ENCODE measurements around the gene KCNQ1.

Gene KCNQ1

DNA sequence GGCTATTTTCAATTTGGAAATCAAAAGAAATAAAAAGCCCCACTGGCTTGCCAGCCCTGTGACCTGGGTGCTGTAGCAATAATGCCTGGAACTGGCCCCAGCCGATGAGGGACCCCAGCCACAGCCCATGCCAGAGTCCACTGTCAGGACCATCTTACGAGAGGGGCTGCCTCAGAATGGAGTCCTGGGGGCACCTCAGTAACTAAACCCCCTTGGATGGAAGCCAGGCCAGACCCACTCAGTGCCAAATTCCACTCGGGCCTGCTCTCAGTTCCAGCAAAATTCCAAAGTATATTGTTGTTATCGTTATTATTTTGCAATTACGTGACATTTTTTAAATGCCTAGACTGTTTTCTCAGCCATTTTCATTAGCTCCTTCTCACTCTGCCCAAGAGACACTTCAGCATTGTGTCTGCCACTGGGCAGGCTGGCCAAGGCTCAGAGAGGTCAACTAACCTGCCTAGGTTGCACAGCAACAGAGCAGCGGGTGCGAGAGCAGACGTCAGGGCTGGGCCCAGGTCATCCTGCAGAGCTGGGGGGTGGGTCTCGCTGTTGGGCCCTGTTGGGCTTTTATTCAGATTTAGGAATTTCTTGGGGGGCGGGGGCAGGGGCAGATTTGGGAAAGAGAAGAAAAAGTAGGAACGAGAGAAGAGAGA, 421.2 kb downstream of the KCNQ1 start:
- DNase-seq (ENCODE audit: low read depth), result no peak

DNA sequence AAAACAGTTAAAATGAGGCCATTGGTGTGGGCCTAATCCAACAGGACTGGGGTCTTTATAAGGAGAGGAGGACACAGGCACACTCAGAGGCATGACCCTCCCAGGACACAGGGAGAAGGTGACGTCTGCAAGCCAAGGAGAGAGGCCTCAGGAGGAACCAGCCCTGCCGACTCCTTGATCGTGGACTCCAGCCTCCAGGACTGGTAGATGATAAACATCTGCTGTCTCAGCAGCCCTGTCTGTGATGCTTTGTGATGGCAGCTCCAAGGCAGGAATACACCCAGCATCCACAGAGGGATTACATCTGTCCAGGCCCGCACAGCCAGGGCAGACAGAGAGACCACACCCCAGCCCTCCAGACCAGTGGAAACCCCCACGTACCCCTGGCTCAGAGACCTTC, 422.3 kb downstream of the KCNQ1 start:
- DNase-seq (ENCODE audit: low read depth), result no peak

DNA sequence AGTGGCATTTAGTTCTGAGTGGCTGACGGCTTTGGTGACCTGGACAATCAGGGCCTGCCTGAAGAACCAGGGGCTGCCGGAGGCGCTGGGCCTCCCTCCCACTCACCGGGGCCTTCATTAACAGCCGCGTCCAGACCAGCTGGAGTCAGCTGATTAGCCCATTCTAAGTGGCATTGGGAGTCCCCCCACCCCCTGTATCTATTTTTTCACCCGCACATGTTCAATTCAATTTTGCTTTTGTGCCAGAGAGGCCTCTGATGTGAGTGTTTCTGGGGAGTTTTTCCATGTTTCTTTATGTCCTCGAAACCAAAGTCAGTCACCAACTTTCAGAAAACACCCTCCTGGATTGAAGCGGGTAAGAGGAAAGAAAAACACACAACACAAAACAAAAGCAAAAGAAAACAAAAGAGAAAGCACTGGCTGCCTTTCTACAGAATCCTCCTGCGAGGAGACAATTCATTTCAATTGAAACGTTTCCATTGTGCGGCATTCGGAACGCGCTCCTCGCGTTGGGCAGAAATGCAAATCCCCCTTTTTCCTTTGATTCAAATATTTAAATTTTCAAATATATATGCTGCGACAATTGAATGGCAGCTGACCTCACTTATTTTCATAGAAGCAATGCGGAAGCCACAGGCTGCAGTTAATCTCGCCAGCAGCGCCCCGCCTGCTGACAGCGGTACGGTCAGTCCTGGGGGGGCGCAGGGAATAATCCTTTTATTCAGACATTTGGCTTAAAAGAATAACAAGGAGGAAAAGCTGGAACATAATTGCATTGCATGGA, 423.1 kb downstream of the KCNQ1 start:
- no peak for DNase-seq (ENCODE audit: low read depth)

DNA sequence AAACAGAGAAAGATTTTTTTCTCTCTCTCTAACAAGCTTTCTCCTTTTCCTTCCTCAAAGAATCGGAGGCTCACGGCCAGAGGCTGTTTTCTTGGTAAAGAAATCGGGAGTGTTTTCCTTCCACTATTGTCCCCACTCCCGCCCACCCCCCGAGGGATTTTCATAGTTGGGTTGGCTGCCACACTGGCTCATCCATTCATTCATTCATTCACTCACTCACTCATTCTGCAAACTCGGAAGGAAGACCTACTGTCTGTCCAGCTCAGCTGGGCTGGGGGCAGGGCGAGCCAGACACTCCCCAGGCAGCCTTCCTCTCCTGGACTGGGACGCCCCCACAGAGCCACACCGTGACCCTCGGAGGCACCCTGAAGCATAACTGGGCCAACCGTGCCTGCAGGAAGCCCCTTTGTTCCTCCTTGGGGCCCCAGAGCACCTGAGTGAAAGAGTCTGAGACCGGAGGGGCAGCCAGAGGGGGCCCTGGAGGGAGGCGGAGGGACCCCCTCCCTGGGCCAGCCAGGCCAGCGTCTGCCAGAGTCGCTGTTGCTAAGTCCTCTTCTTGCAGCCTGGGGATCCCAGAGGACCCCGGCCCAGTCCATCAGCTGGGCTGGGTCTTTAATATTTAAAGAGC, 423.8 kb downstream of the KCNQ1 start:
- no peak for DNase-seq (ENCODE audit: low read depth)

DNA sequence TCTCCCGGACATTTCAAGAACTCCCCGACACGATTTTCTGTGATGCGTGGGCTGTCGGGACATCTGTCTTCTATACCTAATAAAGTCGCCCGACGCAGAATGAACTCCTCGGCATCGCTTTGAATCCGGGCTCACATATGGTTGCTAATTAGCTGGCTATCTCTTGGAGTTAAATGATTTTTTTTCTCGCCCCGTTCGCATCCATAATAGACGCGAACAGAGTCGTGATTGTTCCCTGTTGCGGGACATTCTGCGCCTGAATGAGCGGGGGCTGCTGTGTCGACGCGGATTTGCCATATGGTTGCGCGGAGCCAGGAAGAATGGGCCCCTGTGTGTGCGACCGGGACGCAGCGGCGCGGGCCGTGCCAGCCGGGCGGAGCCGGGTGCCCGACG, 424.3 kb downstream of the KCNQ1 start:
- DNase-seq (ENCODE audit: low read depth), result no peak

DNA sequence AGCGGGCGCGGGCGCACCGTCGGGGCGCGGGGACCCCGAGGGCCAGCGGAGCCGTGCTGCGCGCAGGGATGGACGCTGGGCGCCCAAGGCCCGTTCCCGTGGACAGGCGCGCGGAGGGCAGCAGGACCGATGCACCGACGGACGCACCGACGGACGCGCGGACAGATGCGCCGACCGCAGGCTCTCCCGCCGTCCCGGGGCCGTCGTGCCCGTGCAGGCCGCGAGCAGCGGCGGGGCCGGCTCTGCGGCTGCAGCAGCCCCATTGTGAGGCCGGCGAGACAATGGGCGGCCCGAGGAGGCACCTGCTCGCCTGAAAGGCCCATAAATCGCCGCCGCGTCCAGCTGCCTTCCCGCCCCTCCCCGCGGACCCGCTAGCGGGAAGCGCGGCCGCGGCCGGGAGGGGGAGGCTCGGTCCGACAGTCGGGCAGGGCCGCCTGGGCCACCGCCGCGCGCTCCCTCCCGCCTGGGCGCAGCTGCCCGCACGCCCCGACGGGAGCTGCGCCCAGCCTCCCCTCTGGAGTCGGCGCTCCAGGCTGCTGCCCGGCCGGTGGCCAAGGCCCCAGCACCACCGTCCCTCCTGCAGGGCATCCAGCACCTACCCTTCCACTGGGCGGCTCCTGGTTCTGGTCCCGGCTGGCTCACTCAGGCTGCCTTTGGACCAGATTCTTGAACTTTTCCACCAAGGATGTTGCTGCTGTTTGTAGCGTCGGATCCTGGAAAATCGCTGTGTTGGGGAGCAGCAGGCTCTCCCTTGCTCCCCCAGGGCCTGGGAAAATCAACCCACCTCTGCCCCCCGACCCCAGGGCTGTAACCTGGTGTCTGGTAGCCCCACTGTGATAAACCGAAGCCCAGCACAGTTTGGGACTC, 425.0 kb downstream of the KCNQ1 start:
- DNase-seq (ENCODE audit: low read depth), result no peak

DNA sequence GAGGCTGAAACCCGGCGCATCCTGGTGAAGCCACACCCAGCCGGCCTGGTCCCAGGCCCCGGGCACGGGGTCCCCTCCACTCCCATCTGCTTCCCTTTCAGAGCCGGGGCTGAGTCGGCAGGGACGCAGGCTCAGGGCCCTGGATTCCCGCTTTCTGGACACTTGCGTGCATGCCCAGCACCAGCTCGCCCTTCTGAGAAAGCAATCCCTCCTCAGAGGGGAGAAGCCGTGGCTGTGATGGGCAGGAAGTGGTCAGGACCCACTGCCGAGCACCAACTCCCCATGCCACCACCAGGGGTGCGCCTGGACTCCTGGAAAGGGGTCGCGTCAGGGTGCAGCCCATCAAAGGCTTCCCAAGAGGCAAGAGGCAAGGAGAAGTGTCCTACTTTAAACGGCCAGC, 425.7 kb downstream of the KCNQ1 start:
- no peak for DNase-seq (ENCODE audit: low read depth)

DNA sequence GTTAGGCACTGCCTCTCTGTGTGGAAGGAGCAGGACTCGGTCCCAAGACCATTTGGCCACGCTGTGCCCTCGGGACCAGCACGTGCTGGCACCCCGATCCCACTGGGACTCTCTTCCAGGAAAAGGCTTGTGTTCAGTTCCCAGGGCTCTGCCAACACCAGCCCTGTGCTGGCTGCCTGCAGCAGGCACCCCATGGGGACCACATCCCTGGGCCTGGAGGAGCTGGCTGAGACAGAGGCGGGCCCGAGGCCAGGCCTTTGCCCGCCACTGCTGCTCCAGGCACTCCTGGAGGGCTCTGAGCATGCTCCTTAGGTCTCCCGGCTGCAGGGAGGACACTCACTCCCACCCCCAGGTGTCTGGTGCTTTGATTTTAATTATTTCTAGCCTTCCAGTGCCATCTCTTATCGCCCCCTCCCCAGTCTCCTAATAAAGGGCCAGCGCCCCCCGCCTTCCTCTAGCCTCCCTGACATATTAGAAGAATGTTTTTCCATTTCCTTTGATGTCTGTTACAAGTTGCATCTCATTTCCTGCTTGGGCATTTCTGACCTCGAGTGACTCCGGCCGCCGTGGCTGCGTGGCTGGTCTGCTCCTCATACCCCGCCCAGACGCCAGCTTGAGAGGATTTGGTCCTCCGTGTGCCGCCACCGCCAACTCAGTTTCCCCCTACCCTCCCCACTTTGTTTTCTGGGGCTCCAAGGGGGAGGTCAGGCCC, 426.3 kb downstream of the KCNQ1 start:
- DNase-seq (ENCODE audit: low read depth), result no peak

DNA sequence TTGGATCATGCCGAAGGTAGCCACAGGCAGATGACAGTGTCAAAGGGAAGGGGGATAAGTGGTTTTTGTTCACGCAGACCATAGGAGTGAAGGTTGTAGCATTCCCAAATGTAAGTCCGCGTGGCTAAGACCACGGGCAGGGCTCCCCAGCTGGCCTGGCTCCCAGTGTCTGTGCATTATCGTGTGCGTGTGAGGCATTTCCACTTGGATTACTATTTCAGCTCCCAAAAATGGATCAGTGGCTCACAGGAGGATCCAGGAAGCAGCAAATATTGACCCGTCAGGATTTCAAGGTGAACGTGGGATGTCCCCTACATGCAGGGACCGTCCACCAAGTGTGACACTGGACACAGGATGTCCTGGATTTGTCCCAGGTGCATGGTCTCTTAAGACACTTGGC, 430.2 kb downstream of the KCNQ1 start:
- DNase-seq (ENCODE audit: low read depth), result no peak

DNA sequence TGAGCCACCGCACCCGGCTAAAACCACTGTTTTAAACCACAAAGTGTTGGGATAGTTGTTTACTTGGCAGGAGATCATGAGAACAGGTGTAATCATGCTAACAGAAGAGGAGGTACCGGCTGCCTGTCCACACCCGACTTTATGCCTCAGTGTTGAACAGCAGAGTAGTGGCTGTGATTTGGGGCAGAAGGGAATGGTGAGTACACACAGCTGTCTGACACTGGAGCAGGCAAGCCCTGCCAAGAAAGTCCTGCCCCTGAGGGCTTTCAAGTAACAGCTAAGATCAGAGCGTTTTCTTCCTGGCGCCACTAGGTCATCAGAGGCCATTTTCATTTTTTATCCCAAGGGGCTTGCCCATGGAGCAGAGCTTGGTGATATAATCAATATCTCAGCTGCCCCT, 432.7 kb downstream of the KCNQ1 start:
- DNase-seq (ENCODE audit: low read depth), result no peak

DNA sequence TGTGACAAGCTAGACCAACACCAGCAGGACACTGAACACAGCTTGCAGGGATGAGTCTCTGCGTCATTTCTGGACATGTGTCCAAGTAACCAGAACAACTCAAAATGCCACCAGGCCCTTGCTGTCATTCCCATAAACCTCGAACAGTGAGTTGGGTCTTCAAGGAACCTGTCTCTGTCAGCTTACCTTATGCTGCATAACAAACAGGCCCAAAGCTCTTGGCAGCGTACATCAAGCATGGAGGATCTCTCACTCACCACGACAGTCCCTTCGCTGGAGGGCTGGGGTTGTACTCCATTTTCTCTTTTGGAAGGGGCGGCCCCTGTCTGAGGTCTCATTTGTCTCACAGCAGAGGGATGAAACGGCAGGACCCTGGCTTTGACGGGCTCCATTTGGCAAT, 434.0 kb downstream of the KCNQ1 start:
- no peak for DNase-seq (ENCODE audit: low read depth)

DNA sequence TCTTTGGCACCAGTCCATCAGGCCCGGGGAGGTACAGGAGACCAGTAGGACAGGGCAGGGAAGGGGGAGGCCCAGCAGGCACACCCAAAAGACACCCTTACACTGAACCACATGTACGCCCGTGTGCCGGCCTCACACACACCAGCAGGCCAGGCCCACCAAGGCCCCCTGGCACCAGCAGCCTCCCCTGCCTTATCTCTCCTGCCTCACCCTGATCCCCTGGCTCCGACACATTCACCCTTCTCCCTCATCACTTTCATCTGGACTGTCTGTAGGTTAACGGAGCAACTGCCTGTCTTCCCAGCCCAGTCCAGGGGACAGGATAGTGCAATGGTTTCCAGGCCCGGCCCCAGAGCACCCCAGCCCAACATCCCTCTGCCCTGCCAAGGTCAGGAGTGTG, 435.8 kb downstream of the KCNQ1 start:
- no peak for DNase-seq (ENCODE audit: low read depth)

DNA sequence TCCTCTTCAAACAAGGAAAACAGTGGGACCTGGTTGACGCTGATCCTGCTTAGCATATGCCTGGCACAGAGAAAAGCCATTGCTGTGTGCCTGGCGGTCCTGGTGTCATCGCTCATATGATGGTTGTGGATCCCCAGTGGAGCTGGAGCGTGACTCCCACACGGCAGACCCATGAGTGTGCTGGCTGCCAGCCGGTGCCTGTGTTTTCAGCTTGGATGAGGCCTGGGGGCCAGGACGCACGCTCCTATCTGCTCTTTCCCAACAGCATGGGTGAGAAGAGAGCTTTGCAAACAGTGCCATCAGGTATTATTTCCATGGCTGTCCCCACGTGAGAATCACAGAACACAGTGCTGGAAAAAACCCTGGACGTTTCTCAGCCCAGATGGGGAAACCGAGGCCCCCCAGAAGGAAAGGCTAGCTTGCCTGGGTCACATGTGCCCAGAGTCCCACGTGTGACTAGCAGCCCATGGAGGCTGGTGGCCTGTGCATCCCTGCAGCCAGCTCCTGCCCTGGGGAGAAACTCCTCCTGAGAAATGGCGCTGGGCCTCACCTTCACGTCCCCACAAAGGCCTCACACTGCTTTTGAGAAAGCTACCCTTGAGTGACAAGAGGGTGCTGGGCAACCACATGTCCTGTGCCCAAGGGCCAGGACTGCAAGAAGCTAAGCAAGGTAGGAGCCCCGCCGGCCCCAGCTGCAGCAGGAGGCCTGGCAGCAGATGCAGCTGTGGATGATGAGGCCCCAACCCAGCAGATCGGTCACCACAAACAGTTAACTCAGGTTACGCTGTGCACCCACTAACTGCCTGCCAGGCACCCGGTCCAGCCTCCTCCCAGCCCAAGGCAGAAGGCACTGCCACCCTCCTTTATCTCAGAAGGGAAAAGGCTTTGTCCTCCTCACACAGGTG, 436.5 kb downstream of the KCNQ1 start:
- DNase-seq (ENCODE audit: low read depth), result no peak

DNA sequence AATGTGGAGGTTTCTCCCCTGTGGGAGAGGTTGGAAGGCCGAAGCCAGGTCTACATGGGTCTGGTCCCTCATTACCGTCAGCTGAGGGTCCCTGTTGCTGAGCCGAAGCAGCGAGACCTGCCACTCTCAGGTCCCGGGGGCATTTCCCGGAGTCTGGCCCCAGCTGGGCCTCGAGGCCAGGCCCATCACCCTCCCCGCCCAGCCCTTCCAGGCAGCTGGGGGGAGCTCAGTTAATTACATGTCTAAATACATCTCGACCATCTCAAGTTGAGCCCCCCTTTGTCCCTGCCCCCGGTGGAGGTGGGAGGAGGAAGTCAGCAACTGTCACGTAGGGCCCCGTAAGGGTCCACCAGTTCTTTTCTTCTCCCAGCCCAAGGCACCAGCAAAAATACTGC, 437.2 kb downstream of the KCNQ1 start:
- no peak for DNase-seq (ENCODE audit: low read depth)

DNA sequence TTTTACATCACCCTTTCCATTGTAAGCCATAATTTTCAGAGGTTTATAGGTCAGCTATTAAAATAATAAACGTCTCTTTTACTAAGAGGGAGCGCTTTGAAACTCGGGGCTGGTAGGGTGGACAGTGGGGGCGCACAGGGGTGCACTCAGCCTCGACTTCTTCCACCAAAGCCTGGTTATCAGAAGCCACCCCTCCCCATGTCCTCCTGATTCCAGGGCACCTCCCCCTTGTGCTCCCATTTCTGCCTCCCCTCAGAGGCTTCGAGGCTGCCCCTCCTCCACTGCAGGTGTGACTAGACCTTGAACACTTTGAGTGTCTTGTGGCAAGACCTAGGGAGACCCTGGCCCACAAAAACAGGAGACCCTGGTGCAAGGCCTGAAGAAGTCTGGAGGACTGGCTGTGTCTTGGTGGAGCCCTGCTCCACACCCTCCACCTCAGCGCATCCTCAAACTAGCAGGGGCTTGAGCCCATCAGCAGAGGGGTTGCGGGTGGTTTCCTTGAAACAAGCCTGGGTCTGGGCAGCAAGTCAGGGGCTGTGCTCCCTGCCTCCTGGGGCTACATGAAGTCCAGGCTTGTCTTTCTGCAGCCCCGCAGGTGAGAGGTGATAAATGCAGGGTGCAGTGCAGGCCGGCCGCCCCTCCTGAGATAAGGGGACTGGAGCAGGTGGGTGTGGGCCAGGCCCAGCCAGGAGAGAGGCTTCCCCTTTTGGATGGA, 437.7 kb downstream of the KCNQ1 start:
- no peak for DNase-seq (ENCODE audit: low read depth)

DNA sequence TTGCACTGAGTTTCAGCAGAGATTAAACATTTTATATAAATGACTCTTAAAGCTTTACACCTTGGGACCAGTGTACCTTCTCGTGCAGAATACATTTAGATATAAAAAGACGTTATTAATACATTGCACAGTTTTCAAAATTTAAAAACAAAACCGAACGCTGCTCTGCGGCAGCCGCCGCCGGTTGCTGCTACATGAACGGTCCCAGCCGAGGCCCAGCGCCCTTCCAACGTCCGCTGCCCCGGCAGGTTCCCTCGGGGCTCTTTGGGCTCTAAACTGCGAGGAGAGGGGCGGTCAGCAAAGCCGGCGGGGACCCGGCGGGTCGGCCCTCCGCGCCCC, 438.8 kb downstream of the KCNQ1 start:
- DNase-seq (ENCODE audit: low read depth), result no peak

DNA sequence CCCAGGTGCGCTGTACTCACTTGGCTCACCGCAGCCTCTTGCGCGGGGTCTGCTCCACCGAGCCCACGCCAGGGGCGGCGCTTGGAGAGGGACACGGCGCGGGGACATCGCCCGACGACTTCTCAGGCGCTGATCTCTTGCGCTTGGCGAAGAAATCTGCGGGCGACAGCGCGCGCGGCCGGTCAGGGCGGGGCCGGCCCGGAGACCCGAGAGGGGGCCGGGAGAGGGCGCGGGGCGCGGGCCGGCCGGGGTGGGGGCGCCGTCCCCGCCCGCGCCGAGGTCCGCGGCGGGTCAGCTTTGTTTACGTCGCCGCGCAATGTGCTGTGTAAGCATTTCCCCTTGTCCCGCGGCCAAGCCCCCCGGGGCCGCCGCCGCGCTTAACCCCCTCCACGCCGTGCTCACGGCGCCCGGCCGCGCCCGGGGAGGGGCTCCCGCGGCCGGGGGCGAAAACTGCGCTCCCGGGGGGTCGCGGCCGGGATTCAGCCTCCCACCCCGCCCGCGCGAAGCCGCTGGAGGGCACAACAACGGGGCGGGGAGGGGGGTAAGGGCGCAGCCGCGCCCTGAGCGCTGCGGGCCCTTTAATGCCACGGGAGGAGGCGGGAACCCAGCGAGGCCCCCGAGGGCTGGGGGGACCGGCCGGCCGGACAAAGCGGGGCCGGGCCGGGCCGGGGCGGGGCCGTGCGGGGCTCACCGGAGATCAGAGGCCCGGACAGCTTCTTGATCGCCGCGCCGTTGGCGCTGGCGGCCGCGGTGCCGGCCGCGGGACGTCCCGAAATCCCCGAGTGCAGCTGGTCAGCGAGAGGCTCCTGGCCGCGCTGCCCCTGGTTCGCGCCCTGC, 439.4 kb downstream of the KCNQ1 start:
- no peak for DNase-seq (ENCODE audit: low read depth)

DNA sequence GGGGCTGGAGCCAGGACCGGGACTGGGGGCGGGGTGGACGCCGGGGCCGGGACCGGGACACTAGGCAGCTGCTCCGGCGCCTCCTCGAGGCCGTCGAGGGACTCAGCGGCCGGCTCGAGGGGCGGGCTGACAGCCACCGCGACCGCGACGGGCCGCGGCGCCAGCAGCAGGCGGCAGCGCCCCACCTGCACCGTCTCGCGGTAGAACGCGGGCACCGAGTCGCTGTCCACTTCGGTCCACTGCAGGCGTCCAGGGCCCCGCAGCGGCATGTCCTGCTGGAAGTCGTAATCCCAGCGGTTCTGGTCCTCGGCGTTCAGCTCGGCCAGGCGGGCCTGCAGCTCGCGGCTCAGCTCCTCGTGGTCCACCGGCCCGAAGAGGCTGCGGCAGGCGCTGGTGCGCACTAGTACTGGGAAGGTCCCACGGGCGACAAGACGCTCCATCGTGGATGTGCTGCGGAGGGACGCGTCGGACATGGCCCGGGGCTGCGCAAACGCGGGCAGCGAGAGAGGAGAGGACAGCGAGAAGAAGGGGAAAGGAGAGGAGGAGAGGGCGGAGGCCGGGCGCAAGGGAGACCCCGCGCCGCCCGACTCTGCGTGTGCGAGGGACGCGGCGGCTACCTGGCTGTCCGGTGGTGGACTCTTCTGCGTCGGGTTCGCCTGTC, 440.3 kb downstream of the KCNQ1 start:
- no peak for DNase-seq (ENCODE audit: low read depth)

DNA sequence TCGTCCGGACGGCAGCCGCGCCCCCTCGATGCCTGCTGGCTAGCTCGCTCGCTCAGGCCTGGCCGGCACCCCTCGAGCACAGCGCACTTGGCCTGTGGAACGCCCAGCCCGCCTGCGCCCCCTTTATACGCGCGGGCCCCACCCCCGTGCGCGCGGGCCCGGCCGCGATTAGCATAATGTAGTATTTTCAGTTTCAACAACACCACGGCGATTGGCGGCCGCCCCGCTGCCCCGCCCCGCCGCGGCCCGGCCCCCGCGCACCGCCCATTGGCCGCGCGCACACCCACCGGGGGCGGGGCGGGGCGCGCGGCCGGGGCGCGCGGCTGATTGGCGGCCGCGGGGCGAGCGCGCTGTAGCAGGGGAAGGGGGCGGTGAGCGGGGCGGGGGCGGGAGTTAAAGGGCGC, 440.9 kb downstream of the KCNQ1 start, which contains the start of gene CDKN1C:
CDKN1C (minus strand) TSS at position 98 of the 404 bp plus-strand sequence. CDS start 319 bp downstream, outside the sequence.
- DNase-seq (ENCODE audit: low read depth), result no peak
